PFSK-1 (cell line): Measurements from ENCODE around the gene AKAP8L.

ENCODE experiments used
- FOXP2 ChIP-seq: optimal IDR thresholded peaks from 2 replicates; pipeline ENCODE3; 2011; ENCODE audit warnings: borderline replicate concordance, control low read depth, inconsistent platforms; ENCODE audit not compliant: insufficient read depth; ENCODE audit errors: extremely low read length, extremely low read depth
- POLR2AphosphoS5 ChIP-seq: IDR thresholded peaks from 2 replicates; pipeline ENCODE4 v1.6.1; 2012; ENCODE audit warnings: low read depth, mild to moderate bottlenecking, control low read depth, low read length, moderate library complexity
- SIN3A ChIP-seq: IDR thresholded peaks from 2 replicates; pipeline ENCODE4 v1.6.1; 2012; ENCODE audit warnings: mild to moderate bottlenecking, low read length, moderate library complexity, borderline replicate concordance; ENCODE audit not compliant: insufficient read depth
- TAF1 ChIP-seq: IDR thresholded peaks from 2 replicates; pipeline ENCODE4 v1.6.1; 2012; ENCODE audit warnings: low read length, control low read depth, borderline replicate concordance; ENCODE audit not compliant: insufficient read depth
- TF ChIP-seq, protein P1 (sequence below), 2 experiments: IDR thresholded peaks; 2 replicates each; pipeline versions ENCODE4 v1.6.1 to v1.8.0; 2011 to 2012; ENCODE audit warnings: low read depth in 2 of 2, low read length in 2 of 2, control low read depth in 1 of 2, inconsistent platforms in 1 of 2, mild to moderate bottlenecking in 1 of 2, moderate library complexity in 1 of 2; ENCODE audit not compliant: insufficient read depth in 1 of 2

DNA sequence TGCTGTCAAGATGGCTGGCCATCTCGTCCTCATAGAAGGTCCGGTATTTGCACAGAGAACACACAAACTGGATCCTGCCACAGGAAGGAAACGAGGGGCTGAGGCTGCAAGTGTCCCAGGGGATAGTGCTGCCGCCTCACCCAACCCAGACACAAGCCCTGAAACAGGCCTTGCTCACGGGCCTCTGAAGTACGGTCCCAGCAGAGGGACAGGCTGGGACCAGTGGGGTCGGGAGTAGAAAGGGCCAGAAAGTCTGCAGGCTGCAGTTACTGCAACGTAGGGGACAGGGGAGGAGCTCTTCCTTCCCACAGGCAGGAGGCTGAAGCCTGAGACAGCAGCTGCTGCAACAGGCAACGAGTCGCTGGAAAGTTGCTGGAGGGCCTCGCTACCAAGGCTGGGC lies 21.0 kb downstream of the AKAP8L start:
- TF ChIP-seq FOXP2 (no peak), SIN3A (no peak), POLR2AphosphoS5 (no peak), TAF1 (no peak)
- TF ChIP-seq, protein P1, sequence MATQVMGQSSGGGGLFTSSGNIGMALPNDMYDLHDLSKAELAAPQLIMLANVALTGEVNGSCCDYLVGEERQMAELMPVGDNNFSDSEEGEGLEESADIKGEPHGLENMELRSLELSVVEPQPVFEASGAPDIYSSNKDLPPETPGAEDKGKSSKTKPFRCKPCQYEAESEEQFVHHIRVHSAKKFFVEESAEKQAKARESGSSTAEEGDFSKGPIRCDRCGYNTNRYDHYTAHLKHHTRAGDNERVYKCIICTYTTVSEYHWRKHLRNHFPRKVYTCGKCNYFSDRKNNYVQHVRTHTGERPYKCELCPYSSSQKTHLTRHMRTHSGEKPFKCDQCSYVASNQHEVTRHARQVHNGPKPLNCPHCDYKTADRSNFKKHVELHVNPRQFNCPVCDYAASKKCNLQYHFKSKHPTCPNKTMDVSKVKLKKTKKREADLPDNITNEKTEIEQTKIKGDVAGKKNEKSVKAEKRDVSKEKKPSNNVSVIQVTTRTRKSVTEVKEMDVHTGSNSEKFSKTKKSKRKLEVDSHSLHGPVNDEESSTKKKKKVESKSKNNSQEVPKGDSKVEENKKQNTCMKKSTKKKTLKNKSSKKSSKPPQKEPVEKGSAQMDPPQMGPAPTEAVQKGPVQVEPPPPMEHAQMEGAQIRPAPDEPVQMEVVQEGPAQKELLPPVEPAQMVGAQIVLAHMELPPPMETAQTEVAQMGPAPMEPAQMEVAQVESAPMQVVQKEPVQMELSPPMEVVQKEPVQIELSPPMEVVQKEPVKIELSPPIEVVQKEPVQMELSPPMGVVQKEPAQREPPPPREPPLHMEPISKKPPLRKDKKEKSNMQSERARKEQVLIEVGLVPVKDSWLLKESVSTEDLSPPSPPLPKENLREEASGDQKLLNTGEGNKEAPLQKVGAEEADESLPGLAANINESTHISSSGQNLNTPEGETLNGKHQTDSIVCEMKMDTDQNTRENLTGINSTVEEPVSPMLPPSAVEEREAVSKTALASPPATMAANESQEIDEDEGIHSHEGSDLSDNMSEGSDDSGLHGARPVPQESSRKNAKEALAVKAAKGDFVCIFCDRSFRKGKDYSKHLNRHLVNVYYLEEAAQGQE (IDR thresholded peaks at IDR 0.05; ENCODE audit: insufficient read depth in 1 of 2, low read depth in 2 of 2, low read length in 2 of 2), result no peak
